ENCODE results near the gene TRABD.

Gene TRABD

DNA sequence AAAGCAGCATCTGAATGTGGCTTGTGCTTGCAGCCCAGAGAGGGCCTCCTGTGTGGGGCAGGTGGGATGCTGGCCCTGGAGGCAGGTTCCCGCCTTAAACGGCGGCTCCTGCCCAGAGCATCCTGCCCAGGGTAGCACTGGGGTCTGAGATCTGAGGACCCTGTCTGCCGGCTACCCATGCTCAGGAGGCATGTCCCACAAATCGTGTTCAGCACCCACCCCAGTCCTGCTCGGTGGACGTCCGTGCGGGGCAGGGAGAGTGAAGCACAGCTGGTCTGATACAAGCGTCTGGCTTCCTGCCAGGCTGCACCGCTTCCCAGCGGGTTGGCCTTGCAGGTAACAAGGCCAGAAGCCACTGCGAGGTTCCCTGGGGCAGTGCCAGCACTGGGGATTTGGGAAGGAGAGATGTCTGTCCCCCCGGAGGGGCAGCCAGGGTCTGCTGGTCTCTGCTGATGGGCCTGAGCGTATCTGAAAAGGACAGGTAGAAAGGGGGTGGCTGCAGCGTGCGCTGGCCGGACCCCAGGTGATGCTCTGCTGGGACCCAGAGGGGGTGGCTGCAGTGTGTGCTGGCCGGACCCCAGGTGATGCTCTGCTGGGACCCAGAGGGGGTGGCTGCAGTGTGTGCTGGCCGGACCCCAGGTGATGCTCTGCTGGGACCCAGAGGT, 3.6 kb downstream of the TRABD start:
- DNase-seq, result no peak

GRCh38 chr22:50189849-50190181, 4.1 kb downstream of the TRABD start:
- no peak for DNase-seq

DNA sequence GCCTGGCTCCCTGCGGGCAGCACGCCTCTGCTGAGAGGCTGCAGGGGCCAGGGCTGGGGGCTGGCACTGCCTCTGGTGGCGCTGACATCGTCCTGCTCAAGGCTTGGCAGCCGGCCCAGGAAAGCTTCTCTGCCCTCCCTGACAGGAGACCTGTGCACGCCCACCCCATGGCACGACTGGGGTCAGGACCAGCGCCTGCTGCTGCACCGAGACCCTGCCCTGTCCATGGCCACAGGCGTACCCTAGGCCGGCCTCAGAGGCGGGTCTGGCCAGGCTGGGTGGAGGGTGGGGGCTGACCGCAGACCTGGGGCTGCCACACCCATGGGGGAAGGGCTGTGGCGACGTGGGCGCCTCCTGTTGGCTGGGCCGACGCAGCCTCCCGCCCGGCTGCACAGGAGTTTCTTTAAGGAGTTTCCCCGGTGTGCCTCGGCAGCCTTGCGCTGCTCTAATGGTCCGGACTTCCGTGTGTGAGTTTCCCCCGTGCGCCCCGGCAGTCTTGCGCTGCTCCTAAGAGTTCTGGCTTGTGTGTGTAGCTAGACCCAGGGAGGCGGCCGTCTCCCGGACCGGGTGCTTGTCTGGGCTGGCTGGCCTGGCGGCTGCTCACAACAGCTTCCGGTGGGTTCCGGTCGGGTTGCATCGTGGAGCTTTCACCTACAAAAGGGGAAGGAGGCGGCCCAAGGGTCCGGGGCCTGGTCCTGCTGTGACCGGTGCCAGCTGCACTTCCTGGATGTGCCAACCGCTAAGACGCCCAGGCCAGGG, 4.6 kb downstream of the TRABD start:
- DNase-seq, result peak; percentile 68

DNA sequence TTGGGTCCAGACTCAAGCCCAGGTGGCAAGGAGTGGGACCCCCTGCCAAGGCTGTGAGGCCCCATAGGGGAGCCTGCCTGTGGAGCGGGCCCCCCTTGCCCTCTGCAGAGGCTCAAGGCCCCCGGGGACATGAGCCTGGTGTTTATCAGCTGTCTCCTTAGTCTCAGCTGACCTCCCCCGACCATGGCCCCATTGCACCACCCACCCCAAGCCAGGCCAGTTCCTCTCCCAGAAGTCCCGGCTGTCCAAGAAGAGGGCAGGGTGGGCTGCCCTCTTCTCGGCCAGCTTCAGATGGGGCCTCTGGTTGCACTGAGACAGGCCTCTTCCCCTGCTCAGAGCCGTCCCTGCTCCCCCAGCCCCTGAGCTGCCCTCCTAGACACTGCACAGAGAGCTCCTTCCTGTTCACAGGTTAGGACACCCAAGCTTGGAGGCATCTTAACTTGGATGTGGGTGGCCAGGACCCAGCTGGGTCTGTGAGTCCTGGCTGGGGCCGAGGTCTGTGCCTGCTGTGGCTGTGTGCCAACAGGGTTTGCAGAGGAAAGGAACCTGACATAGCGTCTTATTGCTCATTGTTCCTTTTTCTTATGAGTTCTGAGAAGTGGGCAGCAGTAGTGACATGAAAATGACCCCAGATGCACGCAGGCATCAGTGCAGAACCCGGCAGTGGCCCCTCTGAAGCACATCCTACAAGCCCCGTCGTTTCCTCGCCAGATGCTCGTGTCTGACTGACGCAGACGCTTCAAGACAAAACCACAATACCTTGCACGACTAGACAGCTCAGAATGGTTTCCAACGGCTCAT, 5.4 kb downstream of the TRABD start:
- DNase-seq, result no peak

GRCh38 chr22:50192436-50193204, 6.9 kb downstream of the TRABD start:
- DNase-seq, result no peak

DNA sequence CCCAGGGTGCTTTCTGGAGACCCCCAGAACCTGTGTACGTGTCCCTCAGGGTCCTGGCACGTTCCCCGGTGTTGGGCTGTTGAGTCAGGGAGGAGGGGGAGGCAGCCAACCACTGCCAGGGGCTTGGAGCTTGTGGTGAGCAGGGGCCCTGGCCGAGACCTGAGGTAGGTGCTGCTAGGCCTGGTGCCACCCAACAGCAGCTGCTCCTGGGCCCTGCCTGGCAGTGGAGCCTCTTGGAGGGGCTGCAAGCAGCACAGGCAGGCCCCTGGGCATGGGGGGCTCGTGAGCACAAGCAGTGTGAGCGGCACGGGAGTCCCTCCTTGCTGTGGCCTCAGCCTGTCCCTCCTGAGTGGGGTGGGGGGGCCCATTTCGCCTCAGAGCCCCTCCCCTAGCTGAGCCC, 7.9 kb downstream of the TRABD start:
- no peak for DNase-seq

DNA sequence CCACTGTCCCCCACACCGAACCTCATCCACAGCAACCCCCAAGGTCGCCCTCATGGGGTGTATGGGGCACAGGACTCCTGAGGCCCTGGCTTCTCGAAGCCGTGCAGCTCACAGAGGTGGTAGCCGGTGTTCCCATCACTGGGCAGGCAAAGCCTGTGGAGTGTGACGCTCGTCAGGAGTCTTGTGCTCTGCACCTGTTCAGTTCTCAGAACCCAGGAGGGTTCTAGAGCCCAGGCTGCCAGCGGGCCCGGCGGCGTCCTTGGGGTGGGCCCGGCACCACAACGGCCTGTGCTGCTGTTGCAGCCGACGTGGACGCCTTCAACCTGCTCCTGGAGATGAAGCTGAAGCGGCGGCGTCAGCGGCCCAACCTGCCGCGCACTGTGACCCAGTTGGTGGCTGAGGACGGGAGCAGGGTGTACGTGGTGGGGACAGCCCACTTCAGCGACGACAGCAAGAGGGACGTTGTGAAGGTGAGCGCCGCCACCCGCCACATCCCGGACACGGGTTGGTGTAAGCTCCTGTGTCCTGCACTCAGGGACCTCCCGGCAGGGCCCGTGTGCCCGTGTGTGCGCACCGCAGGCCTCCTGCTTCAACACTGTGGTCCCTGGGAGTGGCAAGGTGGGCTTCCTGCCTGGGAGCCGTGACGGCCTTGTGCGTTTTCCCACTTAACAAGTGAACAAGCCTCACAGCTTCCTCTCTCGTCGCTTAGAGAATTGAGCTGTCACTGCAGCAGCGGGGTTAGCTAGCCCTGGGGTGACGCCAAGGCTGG, 8.5 kb downstream of the TRABD start:
- no peak for DNase-seq

GRCh38 chr22:50196256-50196655, 10.5 kb downstream of the TRABD start:
- no peak for DNase-seq

DNA sequence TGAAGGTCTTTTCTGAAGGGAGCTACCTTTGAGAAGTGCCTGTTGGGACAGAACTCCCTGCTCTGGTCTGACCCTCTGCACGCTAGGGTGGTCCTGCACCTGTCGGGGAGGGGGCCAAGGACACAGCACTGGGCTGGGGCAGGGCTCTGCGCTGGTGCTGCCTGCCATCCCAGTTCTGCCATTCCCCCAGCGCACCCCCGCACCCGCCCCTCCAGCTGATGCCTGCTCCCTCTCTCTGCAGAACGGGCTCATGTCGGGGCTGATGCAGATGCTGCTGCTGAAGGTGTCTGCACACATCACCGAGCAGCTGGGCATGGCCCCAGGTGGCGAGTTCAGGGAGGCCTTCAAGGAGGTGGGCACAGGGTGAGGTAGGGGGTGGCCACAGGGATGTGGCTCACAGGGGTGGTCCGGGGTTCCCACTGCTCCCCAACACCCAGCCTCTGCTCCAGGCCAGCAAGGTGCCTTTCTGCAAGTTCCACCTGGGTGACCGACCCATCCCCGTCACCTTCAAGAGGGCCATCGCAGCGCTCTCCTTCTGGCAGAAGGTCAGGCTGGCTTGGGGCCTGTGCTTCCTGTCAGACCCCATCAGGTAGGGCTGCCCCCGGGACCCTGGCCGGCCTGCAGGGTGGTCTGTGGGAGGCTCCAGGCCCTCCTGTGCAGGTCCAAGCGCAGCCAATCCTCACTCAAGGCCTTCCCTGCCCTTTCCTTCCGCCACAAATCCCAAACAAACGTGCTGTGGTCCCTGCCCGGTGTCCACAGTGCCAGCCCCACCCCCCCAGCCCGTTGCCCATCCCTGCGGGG, 11.5 kb downstream of the TRABD start:
- DNase-seq, result no peak

GRCh38 chr22:50197856-50198623, 12.3 kb downstream of the TRABD start:
- no peak for DNase-seq

DNA sequence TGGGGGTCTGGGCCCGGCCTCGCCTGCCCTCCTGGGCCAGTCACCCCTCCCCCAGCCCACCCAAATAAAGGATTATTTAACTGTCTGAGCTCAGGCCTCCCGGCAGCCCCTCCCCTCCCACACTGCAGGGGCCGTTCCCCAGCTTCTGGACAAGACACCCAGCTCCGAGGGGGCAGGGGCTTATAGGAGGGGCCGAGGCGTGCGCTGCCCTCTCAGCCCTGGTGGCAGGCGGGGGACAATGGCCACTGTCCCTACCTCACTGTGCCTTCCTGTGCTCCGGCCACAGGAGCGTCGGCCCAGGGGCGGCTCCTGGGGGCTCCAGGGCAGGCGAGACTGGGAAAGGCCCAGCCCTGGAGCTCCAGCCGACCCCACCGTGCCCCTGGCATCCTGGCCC, 12.9 kb downstream of the TRABD start:
- DNase-seq, result no peak

DNA sequence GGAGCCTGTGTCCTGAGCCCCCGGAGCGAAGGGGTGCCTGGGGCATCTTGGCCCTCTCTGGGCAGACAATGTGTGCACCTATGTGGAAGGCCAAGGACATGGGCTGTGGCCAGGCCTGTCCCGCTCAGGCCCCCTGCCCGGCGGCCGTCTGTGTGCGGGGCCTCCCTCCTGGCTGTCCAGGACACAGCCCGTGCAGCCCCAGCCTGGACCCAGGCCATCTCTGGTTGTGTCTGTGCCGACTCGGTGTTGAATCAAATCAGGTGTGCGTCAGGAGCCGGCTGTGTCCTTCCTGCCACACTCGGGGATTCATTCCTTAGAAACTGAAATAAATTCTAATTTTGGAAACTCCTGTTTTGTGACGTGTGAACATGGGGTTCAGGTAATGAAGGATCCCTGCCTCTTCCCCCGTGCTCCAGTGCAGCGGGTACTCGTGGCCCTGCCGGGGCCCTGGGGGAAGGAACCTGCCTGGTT, 13.6 kb downstream of the TRABD start:
- no peak for DNase-seq

GRCh38 chr22:50199829-50200460, 14.2 kb downstream of the TRABD start:
- DNase-seq, result no peak

- DNase-seq, result peak; percentile 90
Measured at GRCh38 chr22:50200461-50201190, 14.9 kb downstream of the TRABD start, which contains the start of gene SELENOO. Gene SELENOO, plus strand, starts transcription at chr22:50201011. Its CDS starts 26 bp downstream, at chr22:50201037.

DNA sequence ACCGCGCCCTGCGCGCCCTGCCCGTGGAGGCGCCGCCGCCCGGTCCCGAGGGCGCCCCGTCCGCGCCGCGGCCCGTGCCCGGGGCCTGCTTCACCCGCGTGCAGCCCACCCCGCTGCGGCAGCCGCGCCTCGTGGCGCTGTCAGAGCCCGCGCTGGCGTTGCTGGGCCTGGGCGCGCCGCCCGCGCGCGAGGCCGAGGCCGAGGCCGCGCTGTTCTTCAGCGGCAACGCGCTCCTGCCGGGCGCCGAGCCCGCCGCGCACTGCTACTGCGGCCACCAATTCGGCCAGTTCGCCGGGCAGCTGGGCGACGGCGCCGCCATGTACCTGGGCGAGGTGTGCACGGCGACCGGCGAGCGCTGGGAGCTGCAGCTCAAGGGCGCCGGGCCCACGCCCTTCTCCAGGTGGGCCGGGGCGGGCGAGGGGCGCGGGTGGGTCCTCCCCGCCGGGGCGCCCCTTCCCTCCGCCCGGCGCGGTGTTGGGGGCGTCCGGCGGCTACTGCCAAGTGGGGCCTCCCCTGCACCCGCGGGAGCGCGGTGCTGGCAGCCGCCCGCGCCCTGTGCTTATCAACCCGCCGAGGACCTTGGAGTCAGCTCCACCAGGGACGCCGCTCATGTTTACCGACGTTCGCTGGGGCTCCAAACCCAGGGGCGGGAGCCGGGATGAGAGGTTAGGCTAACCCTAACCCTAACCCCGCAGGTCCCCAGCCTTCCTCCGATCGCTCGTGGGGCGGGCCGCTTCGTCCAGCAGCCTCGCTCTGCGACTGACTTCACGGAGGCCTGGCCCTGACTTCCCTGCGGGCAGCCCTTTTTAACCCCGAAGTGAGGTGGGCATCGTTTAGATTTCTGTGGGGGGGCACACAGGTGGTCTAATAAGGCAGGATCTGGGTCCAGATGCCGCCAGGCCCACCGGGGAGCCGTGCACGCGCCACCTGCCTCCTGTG, 15.7 kb downstream of the TRABD start:
- no peak for DNase-seq

GRCh38 chr22:50202130-50202666, 16.5 kb downstream of the TRABD start:
- no peak for DNase-seq

GRCh38 chr22:50203288-50203687, 17.6 kb downstream of the TRABD start:
- DNase-seq, result no peak

- no peak for DNase-seq
Measured at GRCh38 chr22:50204571-50204970, 18.9 kb downstream of the TRABD start.
